ENCODE data around the gene PTPRN2.

DNA sequence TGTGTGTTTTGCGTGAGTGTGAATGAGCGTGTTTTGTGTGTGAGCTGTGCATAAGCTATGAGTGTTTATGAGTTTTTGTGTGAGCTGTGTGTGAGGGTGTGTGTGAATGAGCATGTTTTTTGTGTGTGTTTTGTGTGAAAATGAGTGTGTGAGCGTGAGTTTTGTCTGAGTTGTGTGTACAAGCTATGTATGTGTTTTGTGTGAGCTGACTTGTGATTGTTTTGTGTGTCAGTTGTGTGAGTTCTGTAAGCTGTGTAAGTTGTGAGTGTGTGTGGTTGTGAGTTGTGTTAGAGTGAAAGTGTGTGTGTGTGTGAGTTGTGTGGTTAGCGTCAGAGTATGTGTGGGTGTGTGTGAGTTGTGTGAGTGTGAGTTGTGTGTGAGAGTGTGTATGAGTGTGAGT, 343.2 kb downstream of the PTPRN2 start:
- TF ChIP-seq SP1 (IDR thresholded peaks at IDR 0.05) (no peak), TARDBP (IDR thresholded peaks at IDR 0.05) (no peak), BHLHE40 (IDR thresholded peaks at IDR 0.05; ENCODE audit: borderline replicate concordance) (no peak), HDGF (IDR thresholded peaks at IDR 0.05; ENCODE audit: borderline replicate concordance) (no peak), ELF4 (IDR thresholded peaks at IDR 0.05) (no peak), ARNT (IDR thresholded peaks at IDR 0.05) (no peak), NFRKB (IDR thresholded peaks at IDR 0.05) (no peak), L3MBTL2 (conservative IDR thresholded peaks at IDR 0.05) (no peak), FOXA1 (IDR thresholded peaks at IDR 0.05) (no peak), SUZ12 (IDR thresholded peaks at IDR 0.05) (no peak)
- TF ChIP-seq, protein P1, sequence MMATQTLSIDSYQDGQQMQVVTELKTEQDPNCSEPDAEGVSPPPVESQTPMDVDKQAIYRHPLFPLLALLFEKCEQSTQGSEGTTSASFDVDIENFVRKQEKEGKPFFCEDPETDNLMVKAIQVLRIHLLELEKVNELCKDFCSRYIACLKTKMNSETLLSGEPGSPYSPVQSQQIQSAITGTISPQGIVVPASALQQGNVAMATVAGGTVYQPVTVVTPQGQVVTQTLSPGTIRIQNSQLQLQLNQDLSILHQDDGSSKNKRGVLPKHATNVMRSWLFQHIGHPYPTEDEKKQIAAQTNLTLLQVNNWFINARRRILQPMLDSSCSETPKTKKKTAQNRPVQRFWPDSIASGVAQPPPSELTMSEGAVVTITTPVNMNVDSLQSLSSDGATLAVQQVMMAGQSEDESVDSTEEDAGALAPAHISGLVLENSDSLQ (IDR thresholded peaks at IDR 0.05), result no peak
